ENCODE measurements around the gene CD6.
A peak's percentile ranks its signal among the peaks of the same experiment; 100 is the strongest.

CD6 gene

GRCh38 chr11:61011950-61012736 is 40.7 kb downstream of the CD6 start:
- no peak for DNase-seq

DNA sequence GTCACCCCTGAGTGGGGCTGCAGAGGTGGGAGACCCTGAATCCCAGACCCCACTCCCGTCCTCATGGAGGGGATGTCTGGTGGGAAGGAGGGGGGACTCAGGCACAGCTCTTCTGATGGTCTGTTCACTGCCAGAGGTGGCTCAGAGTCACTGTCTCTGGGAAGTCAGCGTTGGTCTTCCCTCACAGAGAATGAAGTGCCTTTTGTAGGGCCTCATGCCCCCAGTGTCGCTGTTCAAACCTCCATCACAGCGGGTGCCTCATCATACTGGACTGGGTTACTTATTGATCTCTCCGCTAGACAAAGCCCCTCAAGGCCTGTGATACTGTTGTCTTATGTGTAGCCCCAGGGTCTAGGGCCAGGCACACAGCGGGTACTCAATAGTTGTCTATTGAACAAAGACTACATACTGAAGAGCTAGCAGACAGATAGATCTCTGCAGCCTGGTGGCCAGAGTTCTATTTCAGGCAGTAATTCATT is 41.3 kb downstream of the CD6 start:
- no peak for DNase-seq

DNA sequence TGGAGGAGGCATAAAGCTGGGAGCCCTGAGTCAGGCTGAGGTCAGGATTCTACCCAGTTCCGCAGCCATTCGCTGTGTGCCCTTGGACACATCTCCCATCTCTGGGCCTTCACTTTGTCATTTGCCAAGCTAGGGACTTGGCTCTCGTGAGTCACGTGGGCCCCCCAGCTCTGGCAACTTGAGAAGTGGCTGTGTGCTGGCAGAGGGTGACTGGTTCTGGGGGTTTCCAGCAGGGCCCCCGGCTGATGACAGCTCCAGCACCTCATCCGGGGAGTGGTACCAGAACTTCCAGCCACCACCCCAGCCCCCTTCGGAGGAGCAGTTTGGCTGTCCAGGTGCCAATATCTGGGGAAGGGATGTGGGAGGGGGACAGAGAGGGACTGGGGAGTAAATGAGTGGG is 46.6 kb downstream of the CD6 start:
- no peak for DNase-seq

GRCh38 chr11:61019037-61019831 is 47.8 kb downstream of the CD6 start:
- no peak for DNase-seq

- no peak for DNase-seq
Measured at GRCh38 chr11:61019832-61020405, 48.4 kb downstream of the CD6 start.

DNA sequence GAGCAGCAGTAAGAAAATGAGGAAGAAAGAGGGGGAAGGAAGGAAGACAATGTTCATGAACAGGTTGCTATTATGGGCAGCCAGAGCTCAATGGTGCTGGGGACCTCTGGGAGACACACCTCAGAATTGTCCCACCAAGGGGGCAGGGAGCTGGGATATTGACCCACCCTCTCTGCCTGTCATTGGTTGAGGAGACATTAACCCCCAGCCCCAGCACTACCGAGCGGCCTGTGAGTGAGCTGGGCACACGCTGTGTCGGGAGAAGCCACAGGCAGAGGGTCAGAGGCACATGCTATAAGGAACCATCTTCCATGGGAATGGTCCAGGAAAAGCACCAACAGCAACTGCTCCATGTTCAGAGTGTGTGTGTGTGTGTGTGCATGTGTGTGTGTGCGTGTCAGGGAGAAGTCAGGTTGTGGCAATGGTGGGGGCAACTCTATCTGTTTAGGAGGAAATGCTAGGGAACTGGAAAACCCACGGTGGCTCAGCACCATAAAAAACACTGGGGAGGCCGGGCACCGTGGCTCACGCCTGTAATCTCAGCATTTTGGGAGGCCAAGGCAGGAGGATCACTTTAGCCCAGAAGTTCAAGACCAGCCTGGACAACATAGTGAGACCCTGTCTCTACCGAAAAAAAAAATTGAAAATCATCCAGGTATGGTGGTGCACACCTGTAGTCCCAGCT is 49.2 kb downstream of the CD6 start:
- no peak for DNase-seq

- no peak for DNase-seq
Measured at GRCh38 chr11:61021661-61022212, 50.3 kb downstream of the CD6 start.

- no peak for DNase-seq
Measured at GRCh38 chr11:61022311-61023085, 51.0 kb downstream of the CD6 start.

GRCh38 chr11:61023086-61023965 is 51.8 kb downstream of the CD6 start:
- no peak for DNase-seq

DNA sequence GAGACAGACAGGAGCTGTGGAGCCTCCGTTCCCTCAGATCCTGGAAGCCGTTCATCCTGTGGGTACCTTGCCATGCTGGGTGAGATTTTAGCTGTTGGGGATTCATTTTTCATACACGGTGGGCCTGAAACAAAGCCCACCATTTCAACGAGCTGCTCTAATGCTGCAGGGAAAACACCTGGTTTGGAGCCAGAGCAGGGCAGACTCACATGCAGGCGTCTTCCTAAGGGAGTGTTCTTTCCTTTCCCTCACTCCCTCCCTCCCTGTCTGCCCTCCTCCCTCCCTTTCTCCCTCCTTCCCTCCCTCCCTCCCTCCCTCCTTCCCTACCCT is 52.5 kb downstream of the CD6 start:
- DNase-seq: no peak

- DNase-seq: no peak
Measured at GRCh38 chr11:61024938-61025820, 53.7 kb downstream of the CD6 start.

- no peak for DNase-seq
Measured at GRCh38 chr11:61025821-61026120, 54.3 kb downstream of the CD6 start.

GRCh38 chr11:61026121-61027031 is 54.9 kb downstream of the CD6 start:
- no peak for DNase-seq

GRCh38 chr11:61027141-61027840 is 55.8 kb downstream of the CD6 start:
- no peak for DNase-seq

DNA sequence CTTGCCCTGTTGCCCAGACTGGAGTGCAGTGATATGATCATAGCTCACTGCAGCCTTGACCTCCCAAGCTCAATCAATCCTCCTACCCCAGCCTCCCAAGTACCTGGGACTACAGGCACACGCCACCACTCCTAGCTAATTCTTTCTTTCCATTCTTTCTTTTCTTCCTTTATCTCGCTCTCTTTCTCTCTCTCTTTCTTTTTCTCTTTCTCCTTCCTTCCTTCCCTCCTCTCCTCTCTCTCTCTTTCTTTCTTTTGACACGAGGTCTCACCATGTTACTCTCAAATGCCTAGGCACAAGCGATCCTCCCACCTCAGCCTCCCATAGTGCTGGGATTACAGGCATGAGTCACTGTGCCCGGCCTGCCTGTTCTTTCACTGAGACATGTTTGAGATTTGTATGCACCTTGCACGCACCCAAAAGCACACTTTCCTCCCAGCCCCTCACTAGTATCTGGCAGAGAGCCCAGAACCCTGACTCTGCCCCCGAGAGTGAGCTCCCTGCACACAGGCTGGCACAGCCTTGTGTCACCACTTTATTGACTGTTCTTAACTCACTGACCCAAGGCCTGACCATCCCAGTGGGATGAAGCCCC is 56.8 kb downstream of the CD6 start:
- peak; percentile 40 to 61 for DNase-seq

DNA sequence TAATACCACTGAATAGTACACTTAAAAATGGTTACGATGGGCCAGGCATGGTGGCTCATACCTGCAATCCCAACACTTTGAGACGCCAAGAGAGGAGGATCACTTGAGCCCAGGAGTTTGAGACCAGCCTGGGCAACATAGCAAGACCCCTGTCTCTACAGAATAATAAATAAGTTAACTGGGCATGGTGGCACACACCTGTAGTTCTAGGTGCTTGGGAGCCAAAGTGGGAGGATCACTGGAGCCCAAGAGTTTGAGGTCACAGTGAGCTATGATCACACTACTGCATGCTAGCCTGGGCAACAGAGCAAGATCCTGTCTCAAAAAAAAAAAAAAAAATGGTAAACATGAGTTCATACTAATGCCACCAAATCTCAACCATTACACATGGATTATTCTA is 61.3 kb downstream of the CD6 start:
- no peak for DNase-seq

DNA sequence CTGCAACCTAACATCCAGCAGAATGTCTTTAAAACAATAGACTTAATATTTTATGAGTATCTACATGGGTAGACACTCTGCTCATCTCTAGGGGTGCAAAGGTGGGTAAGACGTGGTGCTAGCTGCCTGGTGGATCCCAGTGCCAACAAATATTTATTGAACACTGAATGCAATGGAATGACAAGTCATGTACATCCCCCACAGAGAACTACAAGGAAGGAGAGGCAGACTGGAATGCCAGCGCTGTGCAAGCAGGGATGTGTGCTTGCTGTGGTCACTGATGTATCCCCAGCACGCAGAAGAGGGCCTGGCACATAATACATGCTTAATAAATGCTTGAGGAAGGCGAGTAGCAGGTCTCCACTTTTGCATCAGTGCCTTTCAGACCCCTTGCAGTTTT is 61.9 kb downstream of the CD6 start:
- no peak for DNase-seq

DNA sequence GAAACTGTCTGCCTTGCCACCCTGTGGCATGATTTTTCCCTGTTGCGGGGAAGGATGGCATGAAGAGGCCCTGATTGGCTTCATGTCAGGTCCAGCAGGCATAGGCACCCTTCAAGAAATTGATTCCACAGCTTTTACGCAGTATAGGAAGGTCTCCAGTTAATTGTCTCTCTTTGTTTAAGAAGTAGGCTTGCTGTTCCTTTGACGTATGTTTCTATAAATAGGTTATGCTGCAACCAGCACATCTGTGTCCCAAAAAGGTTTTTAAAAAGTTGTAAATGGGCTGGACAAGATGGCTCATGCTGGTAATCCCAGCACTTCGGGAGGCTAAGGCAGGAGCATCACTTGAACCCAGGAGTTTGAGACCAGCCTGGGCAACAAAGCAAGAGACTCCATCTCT is 62.6 kb downstream of the CD6 start:
- DNase-seq: no peak

All from SHP77 (cell line).